GM11168 (cell line): ENCODE results near the gene CALML6.

Source experiments
- in situ Hi-C: fragments of 300-500 bp; cut with MboI; formaldehyde crosslinking; loops from one replicate; pipeline ENCODE4 v1.12.0; 2022; ENCODE audit warnings: low sequenced_read_pairs; ENCODE audit not compliant: unreplicated experiment

Gene CALML6

GRCh38 chr1:1891349-1892078 is 23.5 kb upstream of the CALML6 start:
- in situ Hi-C loops, result no loop called here

- in situ Hi-C loops, result no loop called here
Observed at GRCh38 chr1:1892079-1892762, 22.8 kb upstream of the CALML6 start.

GRCh38 chr1:1892763-1893120 is 22.3 kb upstream of the CALML6 start:
- in situ Hi-C loops, result no loop called here

GRCh38 chr1:1893291-1893985 is 21.6 kb upstream of the CALML6 start:
- in situ Hi-C loops, result no loop called here

- in situ Hi-C loops, result no loop called here
Observed at GRCh38 chr1:1893997-1894353, 21.1 kb upstream of the CALML6 start.

- in situ Hi-C loops, result no loop called here
Observed at GRCh38 chr1:1894354-1895059, 20.6 kb upstream of the CALML6 start.

GRCh38 chr1:1895060-1895418 is 20.0 kb upstream of the CALML6 start:
- in situ Hi-C loops, result no loop called here

- in situ Hi-C loops, result no loop called here
Observed at GRCh38 chr1:1895456-1896336, 19.4 kb upstream of the CALML6 start.

- in situ Hi-C loops, result no loop called here
Observed at GRCh38 chr1:1898246-1898933, 16.7 kb upstream of the CALML6 start.

- in situ Hi-C loops, result no loop called here
Observed at GRCh38 chr1:1899266-1899966, 15.6 kb upstream of the CALML6 start.

- in situ Hi-C loops, result no loop called here
Observed at GRCh38 chr1:1899967-1900327, 15.1 kb upstream of the CALML6 start.

- in situ Hi-C loops, result no loop called here
Observed at GRCh38 chr1:1900883-1901640, 14.0 kb upstream of the CALML6 start.

GRCh38 chr1:1901641-1902294 is 13.3 kb upstream of the CALML6 start:
- in situ Hi-C loops, result no loop called here

GRCh38 chr1:1903224-1903623 is 11.8 kb upstream of the CALML6 start:
- in situ Hi-C loops, result no loop called here

GRCh38 chr1:1906185-1907097 is 8.6 kb upstream of the CALML6 start:
- in situ Hi-C loops, result no loop called here

GRCh38 chr1:1907098-1907736 is 7.8 kb upstream of the CALML6 start:
- in situ Hi-C loops, result no loop called here

GRCh38 chr1:1908506-1908791 is 6.6 kb upstream of the CALML6 start:
- in situ Hi-C loops, result no loop called here
